WI38 (cell line): ENCODE measurements around the gene FAM76B.

Source experiments
- H3K4me3 ChIP-seq: 2 replicates; pipeline ENCODE4 v1.5.1; 2011; ENCODE audit warnings: low read depth, mild to moderate bottlenecking, control low read depth, low read length
- CTCF ChIP-seq: IDR thresholded peaks from 2 replicates; pipeline ENCODE4 v1.5.1; 2012; ENCODE audit warnings: low read depth, mild to moderate bottlenecking, control low read depth, low read length

The FAM76B gene

DNA sequence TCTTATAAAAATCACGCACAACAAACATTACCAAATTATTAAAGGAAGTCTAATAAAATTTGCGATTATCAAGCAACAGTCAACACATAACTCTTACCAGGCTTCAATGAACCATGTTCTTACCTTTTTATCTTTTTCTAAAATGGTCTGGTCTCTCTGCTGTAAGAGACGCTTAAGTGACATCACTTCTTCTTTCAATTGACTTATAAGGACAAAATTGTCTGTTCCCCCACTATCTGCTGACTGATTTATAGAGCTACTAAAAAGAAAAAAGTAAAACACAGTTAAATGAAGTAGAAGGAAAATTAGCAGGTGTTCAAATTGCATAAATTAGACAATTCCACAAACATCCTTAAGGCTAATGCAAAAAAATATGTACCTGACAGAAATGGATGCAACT, 10.9 kb downstream of the FAM76B start:
- no peak for TF ChIP-seq CTCF
- no peak overlapping the region for H3K4me3 ChIP-seq

DNA sequence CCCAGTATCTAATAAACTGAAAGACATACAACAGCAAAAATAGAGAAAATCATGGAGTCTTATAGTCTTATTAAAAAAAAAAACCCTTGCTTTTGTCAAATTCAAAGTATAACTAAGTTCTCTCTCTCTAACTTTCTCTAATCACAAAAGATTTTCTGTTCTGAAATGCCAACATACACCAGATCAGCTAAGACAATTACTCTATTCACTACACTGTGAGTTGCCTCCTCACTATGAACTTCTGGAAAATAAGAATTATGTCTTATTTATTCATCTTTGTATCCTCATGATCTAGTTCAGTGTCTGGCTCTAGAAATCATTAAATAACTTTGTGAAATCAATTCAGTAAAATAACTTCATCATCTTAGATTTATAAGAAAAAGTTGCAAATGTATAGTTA, 12.7 kb downstream of the FAM76B start:
- no peak overlapping the region for H3K4me3 ChIP-seq
- TF ChIP-seq CTCF: no peak

- H3K4me3 ChIP-seq: no peak overlapping the region
- TF ChIP-seq CTCF: no peak
Measured at GRCh38 chr11:95768521-95768920, 21.1 kb downstream of the FAM76B start.

- TF ChIP-seq CTCF: no peak
- H3K4me3 ChIP-seq: no peak overlapping the region
Measured at GRCh38 chr11:95767498-95767897, 22.1 kb downstream of the FAM76B start.

- no peak overlapping the region for H3K4me3 ChIP-seq
- TF ChIP-seq CTCF: no peak
Measured at GRCh38 chr11:95766701-95767100, 22.9 kb downstream of the FAM76B start.

DNA sequence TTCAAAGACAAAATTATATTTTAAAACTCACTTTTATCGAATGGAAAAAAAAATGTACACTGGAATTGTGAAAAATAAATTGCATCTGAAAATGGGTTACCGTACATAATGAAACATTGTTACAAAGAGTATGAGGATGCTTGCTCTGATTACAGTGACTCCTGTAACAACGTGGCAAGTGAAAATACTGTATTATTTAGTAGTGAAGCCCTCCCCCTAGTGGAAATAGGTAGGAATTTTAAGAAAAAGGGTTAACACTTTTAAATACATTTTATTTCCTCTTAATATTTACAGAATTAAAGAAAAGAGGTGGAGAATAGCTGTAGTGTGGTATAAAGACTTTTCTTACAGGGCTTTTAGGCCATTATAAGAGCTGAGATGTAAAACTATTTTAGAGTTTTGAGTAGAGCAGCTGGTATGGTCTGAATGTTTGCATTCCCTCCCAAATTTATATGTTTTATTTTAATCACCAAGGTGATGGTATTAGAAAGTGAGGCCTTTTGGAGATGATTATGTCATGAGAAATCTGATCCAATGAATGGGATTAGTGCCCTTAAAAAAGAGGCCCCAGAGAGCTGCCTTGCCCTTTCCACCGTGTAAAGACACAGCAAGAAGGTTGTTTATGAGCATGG, 25.2 kb downstream of the FAM76B start:
- TF ChIP-seq CTCF: peak; percentile 28; the same call in 1 of the 2 replicates
- no peak overlapping the region for H3K4me3 ChIP-seq

DNA sequence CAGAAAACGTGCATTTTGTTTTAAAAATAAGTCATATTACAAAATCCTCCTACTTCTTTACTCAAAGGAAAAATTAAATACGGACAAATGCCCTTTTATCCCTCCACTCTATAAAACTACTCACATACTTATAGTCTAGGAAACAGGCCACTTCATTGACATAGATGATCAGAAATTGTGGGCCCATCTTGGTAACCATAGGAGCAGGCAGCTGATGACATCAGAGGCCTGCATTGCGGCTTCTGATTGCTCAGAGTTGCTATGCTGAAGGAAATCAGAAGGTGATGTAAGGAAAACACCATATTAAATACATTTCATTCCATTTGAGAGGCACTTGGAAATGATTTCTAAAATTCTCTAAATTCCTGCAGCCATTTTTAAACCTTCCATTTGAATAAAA, 27.0 kb downstream of the FAM76B start:
- TF ChIP-seq CTCF: no peak
- no peak overlapping the region for H3K4me3 ChIP-seq
